Ovary (tissue), 3 donors: Measurements from ENCODE around the gene POLR1E.

Source experiments
- CTCF ChIP-seq, 3 donors: fragments of 450-650 bp in 2 of 3; fragments of 200-600 bp in 1 of 3; IDR thresholded peaks; one replicate each; pipeline versions ENCODE4 v1.5.1 to v1.8.0; 2016 to 2022; ENCODE audit warnings: antibody characterized with exemption in 3 of 3, mild to moderate bottlenecking in 1 of 3
- EP300 ChIP-seq: sonication (generic); formaldehyde crosslinking; IDR thresholded peaks from one replicate; pipeline ENCODE4 v1.6.1; 2017; ENCODE audit warnings: antibody characterized with exemption
- POLR2A ChIP-seq: fragments of 450-650 bp; IDR thresholded peaks from one replicate; pipeline ENCODE4 v1.6.1; 2017; ENCODE audit warnings: antibody characterized with exemption, mild to moderate bottlenecking, moderate library complexity
- donor health status: DM: no; HTN: no; CAD: no.

DNA sequence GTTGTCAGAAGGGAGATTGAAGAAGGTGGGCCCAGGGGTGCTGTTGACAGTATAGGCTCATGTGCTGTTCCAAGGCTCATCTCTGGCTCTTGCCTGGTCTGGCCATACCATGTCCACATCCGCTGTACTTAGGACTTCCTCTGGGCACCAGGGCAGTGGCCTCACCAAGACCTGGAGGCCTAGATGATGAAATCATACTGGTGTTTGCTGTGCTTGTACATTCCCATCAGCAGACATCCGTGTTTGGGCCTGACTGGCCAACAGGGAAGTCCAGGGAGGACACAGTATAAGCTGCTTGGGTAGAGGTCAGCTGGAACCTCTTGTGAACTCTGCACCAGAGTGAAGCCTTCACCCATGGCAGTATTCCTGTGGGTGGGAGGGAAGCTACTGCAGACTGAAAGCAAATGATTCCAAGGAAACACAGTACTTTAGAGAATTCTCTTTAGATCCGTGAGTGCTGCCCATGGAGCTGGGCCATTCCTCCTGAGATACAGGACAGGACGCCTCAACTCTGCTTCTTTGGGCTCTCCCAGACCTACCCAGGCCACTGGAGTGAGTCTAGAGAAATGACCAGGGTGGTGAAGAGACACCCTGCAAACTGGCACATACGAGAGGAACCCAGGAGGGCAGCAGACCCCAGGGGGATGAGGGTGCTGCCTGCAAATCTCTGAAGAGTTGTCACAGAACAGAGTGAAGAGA, 22.5 kb downstream of the POLR1E start:
- no peak for TF ChIP-seq CTCF (IDR thresholded peaks at IDR 0.05)
- TF ChIP-seq POLR2A, result no peak
- TF ChIP-seq EP300, result no peak
